Hepatocyte (in vitro differentiated cells): ENCODE data around the gene SCYGR1. TPM values are rescaled to one million over a fixed set of nuclear protein-coding genes. Genes with fewer than 3 reads are reported as not detected.
"Not testable (repeated sequence)": the region's sequence is repeated elsewhere in the genome, so short reads cannot be mapped to it uniquely, and the experiment has no call there.

Experiments
- DNase-seq: peaks from one replicate; pipeline ENCODE4 v3.0.0-alpha.2; 2016; ENCODE audit warnings: low spot score
- H2AFZ ChIP-seq: fragments of 200-600 bp; sonication (generic); 2 replicates; pipeline ENCODE4 v1.6.0; 2016; ENCODE audit warnings: antibody characterized with exemption, mild to moderate bottlenecking
- H3K27ac ChIP-seq: fragments of 200-600 bp; sonication (generic); 2 replicates; pipeline ENCODE4 v1.5.1; 2016; ENCODE audit warnings: mild to moderate bottlenecking
- H3K27me3 ChIP-seq: fragments of 200-600 bp; sonication (generic); 2 replicates; pipeline ENCODE4 v1.6.1; 2016
- H3K36me3 ChIP-seq: fragments of 200-600 bp; sonication (generic); replicated peaks from 2 replicates; pipeline ENCODE4 v1.5.1; 2016; ENCODE audit warnings: low read depth; ENCODE audit not compliant: insufficient read depth
- H3K4me1 ChIP-seq: fragments of 200-600 bp; sonication (generic); 2 replicates; pipeline ENCODE4 v1.5.1; 2016; ENCODE audit warnings: mild to moderate bottlenecking, moderate library complexity; ENCODE audit not compliant: insufficient read depth
- H3K4me2 ChIP-seq: fragments of 200-600 bp; sonication (generic); 2 replicates; pipeline ENCODE4 v1.6.0; 2016
- H3K4me3 ChIP-seq: fragments of 200-600 bp; sonication (generic); 2 replicates; pipeline ENCODE4 v1.5.1; 2016; ENCODE audit warnings: mild to moderate bottlenecking
- H3K79me2 ChIP-seq: fragments of 200-600 bp; sonication (generic); 2 replicates; pipeline ENCODE4 v1.6.0; 2017; ENCODE audit warnings: mild to moderate bottlenecking
- H3K9me2 ChIP-seq: fragments of 200-600 bp; sonication (generic); replicated peaks from 2 replicates; pipeline ENCODE4 v1.6.0; 2017; ENCODE audit warnings: mild to moderate bottlenecking; ENCODE audit not compliant: insufficient read depth
- H3K9me3 ChIP-seq: fragments of 200-600 bp; sonication (generic); 2 replicates; pipeline ENCODE4 v1.5.1; 2016; ENCODE audit warnings: low read depth, mild to moderate bottlenecking
- H4K20me1 ChIP-seq: fragments of 200-600 bp; sonication (generic); 2 replicates; pipeline ENCODE4 v1.6.0; 2016; ENCODE audit warnings: mild to moderate bottlenecking; ENCODE audit not compliant: insufficient read depth, poor library complexity, severe bottlenecking
- CTCF ChIP-seq: fragments of 200-600 bp; sonication (generic); IDR thresholded peaks from 2 replicates; pipeline ENCODE4 v1.5.1; 2016; ENCODE audit warnings: antibody characterized with exemption, mild to moderate bottlenecking; ENCODE audit not compliant: poor library complexity
- EZH2 ChIP-seq: fragments of 200-600 bp; sonication (generic); IDR thresholded peaks from 2 replicates; pipeline ENCODE4 v1.6.1; 2016; ENCODE audit warnings: antibody characterized with exemption, mild to moderate bottlenecking, borderline replicate concordance
- EZH2phosphoT487 ChIP-seq: fragments of 200-600 bp; sonication (generic); IDR thresholded peaks from one replicate; pipeline ENCODE4 v1.6.1; 2018; ENCODE audit warnings: antibody characterized with exemption, mild to moderate bottlenecking, low read depth, moderate library complexity; ENCODE audit not compliant: unreplicated experiment, severe bottlenecking
- WGBS: methylation state at CpG from one replicate; pipeline ENCODE4 v1.1.6; 2016; ENCODE audit warnings: low lambda C conversion rate; ENCODE audit errors: missing lambda C conversion rate; 5-methylcytosine and 5-hydroxymethylcytosine counted together
- polyA plus RNA-seq: library from polyadenylated mRNA; unstranded; fragments of >200 nt; fragmentation: Nextera tagmentation; extraction: Ambion mirVana; gene quantifications from 2 replicates; pipeline ENCODE4 v1.2.1, GENCODE V29; 2016
- total RNA-seq: library from RNA; depleted of rRNA; stranded (reverse); fragments of >200 nt; gene quantifications from 2 replicates; pipeline ENCODE4 v1.2.3, GENCODE V29; 2014

SCYGR1 gene
- total RNA-seq (not detected in 2 replicates), polyA plus RNA-seq (not detected in 2 replicates)

GRCh38 chr2:227387583-227387982, at the start of gene SCYGR1:
Gene SCYGR1, minus strand, starts transcription at chr2:227387949. Its CDS starts 0 bp downstream, at chr2:227387949.
- H2AFZ ChIP-seq, H3K36me3 ChIP-seq, H3K9me3 ChIP-seq, H3K27ac ChIP-seq, H3K4me1 ChIP-seq, H3K4me2 ChIP-seq, H3K79me2 ChIP-seq, H3K27me3 ChIP-seq, DNase-seq, H4K20me1 ChIP-seq, H3K9me2 ChIP-seq, H3K4me3 ChIP-seq: not testable (repeated sequence)
- 87% methylated on average over 7 of the region's 7 CpGs for WGBS

GRCh38 chr2:227436436-227437174, 48.9 kb upstream of the SCYGR1 start:
- Histone ChIP-seq H2AFZ (no peak overlapping the region), H3K9me2 (no peaks in the 10 kb centered on the region), H3K36me3 (no peaks in the 10 kb centered on the region), H4K20me1 (no peaks in the 10 kb centered on the region), H3K27me3 (no peaks in the 10 kb centered on the region), H3K4me1 (no peaks in the 10 kb centered on the region), H3K4me3 (no peak overlapping the region), H3K9me3 (peaks cover 9% of the 10 kb centered on the region), H3K27ac (no peak overlapping the region), H3K79me2 (no peaks in the 10 kb centered on the region), H3K4me2 (no peak overlapping the region)
- WGBS = 94% methylated on average over 7 of the region's 7 CpGs
- no peak for TF ChIP-seq EZH2phosphoT487
- TF ChIP-seq EZH2 = no peak
- no peak for TF ChIP-seq CTCF
- DNase-seq = no peak

- WGBS = 87% methylated on average over 2 of the region's 2 CpGs
- Histone ChIP-seq H3K36me3 (no peaks in the 10 kb centered on the region), H3K9me2 (no peaks in the 10 kb centered on the region), H3K27ac (no peak overlapping the region), H4K20me1 (no peaks in the 10 kb centered on the region), H2AFZ (no peak overlapping the region), H3K9me3 (peaks cover 9% of the 10 kb centered on the region), H3K4me3 (no peak overlapping the region), H3K4me2 (no peak overlapping the region), H3K27me3 (no peaks in the 10 kb centered on the region), H3K79me2 (no peaks in the 10 kb centered on the region), H3K4me1 (no peaks in the 10 kb centered on the region)
- TF ChIP-seq EZH2phosphoT487 (no peak), EZH2 (no peak), CTCF (no peak)
- no peak for DNase-seq
Observed at GRCh38 chr2:227433171-227433570, 45.4 kb upstream of the SCYGR1 start.

GRCh38 chr2:227430639-227431038, 42.9 kb upstream of the SCYGR1 start:
- Histone ChIP-seq H3K4me1 (no peaks in the 10 kb centered on the region), H3K4me3 (no peak overlapping the region), H4K20me1 (no peaks in the 10 kb centered on the region), H3K27me3 (no peaks in the 10 kb centered on the region), H3K4me2 (no peak overlapping the region), H3K36me3 (no peaks in the 10 kb centered on the region), H3K9me2 (no peaks in the 10 kb centered on the region), H2AFZ (no peak overlapping the region), H3K27ac (peak overlapping the region; percentile 18), H3K9me3 (peaks cover 9% of the 10 kb centered on the region), H3K79me2 (no peaks in the 10 kb centered on the region)
- WGBS = 79% methylated on average over 3 of the region's 3 CpGs
- no peak for DNase-seq
- TF ChIP-seq CTCF (no peak), EZH2 (no peak)
